Neutrophil (primary cell): Measurements from ENCODE around the gene COLEC12.

Experiments used
- H3K27ac ChIP-seq: fragments of 200-600 bp; sonication (generic); 2 replicates; pipeline ENCODE4 v1.5.1; 2016; ENCODE audit warnings: mild to moderate bottlenecking, moderate library complexity
- H3K27me3 ChIP-seq: fragments of 200-600 bp; sonication (generic); 2 replicates; pipeline ENCODE4 v1.6.0; 2016; ENCODE audit warnings: mild to moderate bottlenecking
- H3K36me3 ChIP-seq: fragments of 200-600 bp; sonication (generic); 2 replicates; pipeline ENCODE4 v1.5.1; 2017
- H3K4me1 ChIP-seq, 2 experiments: fragments of 200-600 bp in 1 of 2; sonication (generic) in 1 of 2; 1 replicate in 1 of 2; 2 replicates in 1 of 2; pipeline versions ENCODE4 v1.5.1 to v1.6.1; 2013 to 2016; ENCODE audit warnings: low read depth in 1 of 2, low read length in 1 of 2, mild to moderate bottlenecking in 1 of 2, moderate library complexity in 1 of 2; ENCODE audit not compliant: control insufficient read depth in 1 of 2, insufficient read depth in 1 of 2
- H3K4me3 ChIP-seq, 2 experiments: fragments of 200-600 bp in 1 of 2; sonication (generic) in 1 of 2; 1 replicate in 1 of 2; 2 replicates in 1 of 2; pipeline ENCODE4 v1.5.1; 2013 to 2016; ENCODE audit warnings: low read depth in 1 of 2, low read length in 1 of 2, mild to moderate bottlenecking in 1 of 2, moderate library complexity in 1 of 2
- H3K9me3 ChIP-seq: fragments of 200-600 bp; sonication (generic); 2 replicates; pipeline ENCODE4 v1.5.1; 2016
- TF ChIP-seq, protein P1 (sequence below): fragments of 200-600 bp; sonication (generic); IDR thresholded peaks from 2 replicates; pipeline ENCODE4 v1.5.1; 2016; ENCODE audit warnings: antibody characterized with exemption

COLEC12 gene

DNA sequence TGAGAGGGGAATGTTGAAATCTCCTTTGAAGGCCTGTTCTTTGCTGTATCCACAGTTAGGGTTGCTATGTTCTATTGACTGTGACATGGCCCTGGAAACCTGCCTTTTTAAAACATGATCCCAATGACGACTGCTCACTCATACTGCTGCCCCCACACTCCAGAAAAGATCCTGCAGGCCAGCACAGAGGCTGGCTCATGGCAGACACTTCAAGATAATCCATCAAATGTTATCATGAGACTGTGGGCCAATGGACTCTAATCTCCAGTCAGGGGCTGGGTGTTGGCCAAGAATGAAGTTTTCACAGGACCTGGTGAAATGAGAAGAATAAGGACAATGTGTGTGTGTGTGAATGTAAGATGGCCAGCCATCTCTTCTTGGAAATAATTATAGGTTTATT lies 173.7 kb downstream of the COLEC12 start:
- TF ChIP-seq, protein P1, sequence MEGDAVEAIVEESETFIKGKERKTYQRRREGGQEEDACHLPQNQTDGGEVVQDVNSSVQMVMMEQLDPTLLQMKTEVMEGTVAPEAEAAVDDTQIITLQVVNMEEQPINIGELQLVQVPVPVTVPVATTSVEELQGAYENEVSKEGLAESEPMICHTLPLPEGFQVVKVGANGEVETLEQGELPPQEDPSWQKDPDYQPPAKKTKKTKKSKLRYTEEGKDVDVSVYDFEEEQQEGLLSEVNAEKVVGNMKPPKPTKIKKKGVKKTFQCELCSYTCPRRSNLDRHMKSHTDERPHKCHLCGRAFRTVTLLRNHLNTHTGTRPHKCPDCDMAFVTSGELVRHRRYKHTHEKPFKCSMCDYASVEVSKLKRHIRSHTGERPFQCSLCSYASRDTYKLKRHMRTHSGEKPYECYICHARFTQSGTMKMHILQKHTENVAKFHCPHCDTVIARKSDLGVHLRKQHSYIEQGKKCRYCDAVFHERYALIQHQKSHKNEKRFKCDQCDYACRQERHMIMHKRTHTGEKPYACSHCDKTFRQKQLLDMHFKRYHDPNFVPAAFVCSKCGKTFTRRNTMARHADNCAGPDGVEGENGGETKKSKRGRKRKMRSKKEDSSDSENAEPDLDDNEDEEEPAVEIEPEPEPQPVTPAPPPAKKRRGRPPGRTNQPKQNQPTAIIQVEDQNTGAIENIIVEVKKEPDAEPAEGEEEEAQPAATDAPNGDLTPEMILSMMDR: no peak
- no peak overlapping the region for H3K27ac ChIP-seq
- H3K4me3 ChIP-seq: no peak overlapping the region
- no peaks in the 10 kb centered on the region for H3K9me3 ChIP-seq
- no peaks in the 10 kb centered on the region for H3K27me3 ChIP-seq
- H3K36me3 ChIP-seq: no peaks in the 10 kb centered on the region
- peaks cover 17 to 31% of the 10 kb centered on the region in 2 experiments for H3K4me1 ChIP-seq

DNA sequence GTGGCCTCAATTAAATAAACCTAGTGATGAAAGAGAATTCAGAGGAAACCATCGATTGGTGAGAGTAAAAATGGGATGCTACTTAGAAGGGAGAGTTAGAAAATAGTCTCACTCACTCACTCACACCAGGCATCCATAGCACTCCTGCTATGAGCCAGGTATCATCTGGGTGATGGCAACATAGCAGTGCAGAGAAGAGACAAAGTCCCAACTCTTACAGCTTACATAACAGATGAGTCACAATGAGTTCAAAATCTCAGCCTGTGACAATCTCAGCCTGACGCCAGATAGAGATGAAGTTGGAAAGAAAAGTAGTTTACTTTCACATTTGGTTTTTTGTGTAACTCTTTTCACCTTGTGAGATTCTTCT lies 177.3 kb downstream of the COLEC12 start:
- TF ChIP-seq, protein P1: no peak
- no peaks in the 10 kb centered on the region for H3K36me3 ChIP-seq
- peaks cover 8 to 25% of the 10 kb centered on the region in 2 experiments for H3K4me1 ChIP-seq
- peak overlapping the region; percentile 74 for H3K27ac ChIP-seq
- H3K4me3 ChIP-seq: no peak overlapping the region
- H3K27me3 ChIP-seq: no peaks in the 10 kb centered on the region
- H3K9me3 ChIP-seq: no peaks in the 10 kb centered on the region

GRCh38 chr18:321865-322467 lies 178.5 kb downstream of the COLEC12 start:
- Histone ChIP-seq H3K4me3 (peak overlapping the region in 1 of 2 experiments; percentile 11), H3K36me3 (no peaks in the 10 kb centered on the region), H3K27ac (peak overlapping the region; percentile 74), H3K27me3 (no peaks in the 10 kb centered on the region), H3K9me3 (no peaks in the 10 kb centered on the region), H3K4me1 (peaks cover 8 to 25% of the 10 kb centered on the region in 2 experiments)
- TF ChIP-seq, protein P1: no peak

GRCh38 chr18:320155-320554 lies 180.3 kb downstream of the COLEC12 start:
- Histone ChIP-seq H3K4me3 (no peak overlapping the region), H3K27me3 (no peaks in the 10 kb centered on the region), H3K9me3 (no peaks in the 10 kb centered on the region), H3K36me3 (no peaks in the 10 kb centered on the region), H3K4me1 (peaks cover 8 to 25% of the 10 kb centered on the region in 2 experiments), H3K27ac (no peak overlapping the region)
- TF ChIP-seq, protein P1: no peak

DNA sequence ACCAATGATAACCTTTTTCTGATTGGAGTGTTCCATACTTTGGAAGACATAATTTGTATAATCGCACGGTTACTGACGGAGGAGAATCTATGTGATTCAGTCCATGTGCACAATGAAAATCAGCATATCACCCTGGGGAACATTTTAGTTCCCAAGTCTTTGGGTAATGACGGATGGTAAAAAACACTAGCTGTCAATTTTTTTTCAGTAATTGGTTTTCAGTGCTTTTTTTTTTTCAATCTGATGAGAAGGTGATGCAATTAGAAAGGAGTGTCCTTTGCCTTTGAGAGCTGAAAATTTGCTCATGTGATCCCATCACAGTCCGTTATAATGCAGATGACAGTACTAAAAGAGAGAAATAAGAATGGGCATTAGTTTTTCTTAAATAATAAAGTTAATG lies 180.8 kb downstream of the COLEC12 start:
- no peaks in the 10 kb centered on the region for H3K27me3 ChIP-seq
- H3K4me3 ChIP-seq: no peak overlapping the region
- no peaks in the 10 kb centered on the region for H3K9me3 ChIP-seq
- TF ChIP-seq, protein P1: no peak
- no peak overlapping the region for H3K27ac ChIP-seq
- no peaks in the 10 kb centered on the region for H3K36me3 ChIP-seq
- H3K4me1 ChIP-seq: peaks cover 8 to 25% of the 10 kb centered on the region in 2 experiments
